ENCODE measurements around the gene ZNF23.

The ZNF23 gene

DNA sequence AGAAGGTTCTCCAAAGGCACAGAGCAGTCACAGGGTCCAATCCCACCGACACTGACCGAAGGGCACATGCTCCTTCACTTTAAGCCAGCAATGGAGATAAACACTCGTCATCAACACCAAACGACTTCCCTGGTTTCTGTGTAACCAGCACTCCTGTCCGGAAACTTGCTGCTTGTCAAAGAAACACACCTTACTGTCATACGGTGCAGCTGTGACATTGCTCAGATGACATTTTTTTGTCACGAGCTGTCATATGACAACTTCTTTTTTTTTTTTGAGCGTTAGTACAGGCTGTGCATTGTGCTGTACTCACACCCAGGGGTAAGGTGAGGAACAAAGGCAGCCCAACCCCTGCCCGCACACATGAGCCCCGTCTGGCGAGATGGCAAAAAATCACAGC, 59.4 kb downstream of the ZNF23 start:
- Histone ChIP-seq H3K27me3 (ENCODE audit: control insufficient read depth, insufficient read depth, low read length, poor library complexity, severe bottlenecking) (no peaks in the 10 kb centered on the region), H3K4me1 (ENCODE audit: control insufficient read depth, insufficient read depth, low read length) (no peaks in the 10 kb centered on the region), H3K9me3 (ENCODE audit: control insufficient read depth, low read length) (no peaks in the 10 kb centered on the region), H3K27ac (ENCODE audit: insufficient read depth, low read depth, low read length, poor library complexity, severe bottlenecking) (no peak overlapping the region), H3K36me3 (ENCODE audit: control insufficient read depth, insufficient read depth, low read length) (no peaks in the 10 kb centered on the region), H3K4me3 (ENCODE audit: insufficient read depth, low read depth, low read length) (no peak overlapping the region)
- WGBS, 2 experiments: 91 to 94% methylated on average over 11 of the region's 11 CpGs

- Histone ChIP-seq H3K4me3 (ENCODE audit: insufficient read depth, low read depth, low read length) (no peak overlapping the region), H3K36me3 (ENCODE audit: control insufficient read depth, insufficient read depth, low read length) (no peaks in the 10 kb centered on the region), H3K27me3 (ENCODE audit: control insufficient read depth, insufficient read depth, low read length, poor library complexity, severe bottlenecking) (no peaks in the 10 kb centered on the region), H3K27ac (ENCODE audit: insufficient read depth, low read depth, low read length, poor library complexity, severe bottlenecking) (no peak overlapping the region), H3K4me1 (ENCODE audit: control insufficient read depth, insufficient read depth, low read length) (no peaks in the 10 kb centered on the region), H3K9me3 (ENCODE audit: control insufficient read depth, low read length) (no peaks in the 10 kb centered on the region)
- 44 to 50% methylated on average over 6 of the region's 6 CpGs for WGBS, 2 experiments
Measured at GRCh38 chr16:71402007-71402406, 60.0 kb downstream of the ZNF23 start.

DNA sequence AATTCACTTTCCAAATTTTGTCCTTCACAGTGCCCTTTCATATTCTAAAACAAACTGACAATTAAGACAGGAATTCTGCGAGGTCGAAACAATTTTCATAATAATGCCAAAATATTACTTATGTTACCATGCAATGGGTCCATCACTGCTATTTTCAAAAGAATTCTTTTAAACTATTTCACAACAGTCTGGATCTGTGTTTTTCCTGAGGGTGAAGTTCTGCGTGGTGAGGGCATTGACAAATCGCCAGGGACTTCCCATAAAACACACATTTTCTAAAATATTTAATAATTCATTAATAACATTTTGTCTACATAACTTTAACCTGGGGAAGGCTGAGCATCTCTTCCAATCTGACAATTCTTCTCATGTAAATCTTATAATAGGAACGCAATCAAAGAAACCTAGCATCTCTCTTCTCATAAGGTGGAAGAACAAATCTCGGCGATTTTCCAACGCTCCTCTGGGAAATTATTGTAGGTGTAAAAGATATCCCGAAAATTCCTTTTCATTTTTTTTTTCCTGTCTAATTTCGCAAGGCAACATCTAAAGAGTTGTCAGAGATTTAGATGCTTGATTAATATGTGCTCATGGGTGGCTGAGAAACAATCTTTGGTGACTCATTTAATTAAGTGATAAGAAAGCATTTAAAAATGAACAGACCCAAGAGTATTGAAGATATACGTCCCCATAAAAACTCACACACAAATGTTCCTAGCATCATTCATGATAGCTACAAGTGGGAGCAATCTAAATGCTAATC, 62.1 kb downstream of the ZNF23 start:
- Histone ChIP-seq H3K4me1 (ENCODE audit: control insufficient read depth, insufficient read depth, low read length) (no peaks in the 10 kb centered on the region), H3K4me3 (ENCODE audit: insufficient read depth, low read depth, low read length) (no peak overlapping the region), H3K27me3 (ENCODE audit: control insufficient read depth, insufficient read depth, low read length, poor library complexity, severe bottlenecking) (no peaks in the 10 kb centered on the region), H3K27ac (ENCODE audit: insufficient read depth, low read depth, low read length, poor library complexity, severe bottlenecking) (no peak overlapping the region), H3K9me3 (ENCODE audit: control insufficient read depth, low read length) (no peaks in the 10 kb centered on the region), H3K36me3 (ENCODE audit: control insufficient read depth, insufficient read depth, low read length) (no peaks in the 10 kb centered on the region)
- WGBS, 2 experiments: 90 to 91% methylated on average over 8 to 11 of the region's 11 CpGs

Measured in ectodermal cell (in vitro differentiated cells).